ENCODE results near the gene FXYD7. TPM values are rescaled to one million over a fixed set of nuclear protein-coding genes. Genes with fewer than 3 reads are reported as not detected.

Gene FXYD7
- polyA plus RNA-seq, 6 donors from 2014 or later = 2.0 to 4.5 (median 3.4) TPM

GRCh38 chr19:35105047-35105410 is 38.0 kb upstream of the FXYD7 start:
- H3K4me3 Mint-ChIP-seq = no peak overlapping the region
- H3K27me3 Mint-ChIP-seq = peaks cover 0 to 14% (median 0%) of the 10 kb centered on the region in 3 donors
- H3K9me3 Mint-ChIP-seq = peaks cover 0 to 4% (median 0%) of the 10 kb centered on the region in 7 donors
- no peak overlapping the region for H3K27ac Mint-ChIP-seq
- H3K36me3 Mint-ChIP-seq = no peaks in the 10 kb centered on the region
- ATAC-seq (ENCODE audit: low read depth in 2 of 2) = no peak
- DNase-seq = no peak
- H3K4me1 Mint-ChIP-seq = peaks cover 2 to 5% (median 3%) of the 10 kb centered on the region in 3 donors

GRCh38 chr19:35105411-35106290 is 37.4 kb upstream of the FXYD7 start:
- Mint-ChIP-seq H3K9me3 (peaks cover 0 to 4% (median 0%) of the 10 kb centered on the region in 7 donors), H3K27me3 (peaks cover 0 to 16% (median 0%) of the 10 kb centered on the region in 3 donors), H3K4me3 (no peak overlapping the region), H3K27ac (no peak overlapping the region), H3K4me1 (peaks cover 2 to 5% (median 3%) of the 10 kb centered on the region in 3 donors), H3K36me3 (no peaks in the 10 kb centered on the region)
- ATAC-seq (ENCODE audit: low read depth in 2 of 2) = no peak
- DNase-seq = no peak

- H3K36me3 Mint-ChIP-seq = no peaks in the 10 kb centered on the region
- H3K4me1 Mint-ChIP-seq = peaks cover 2 to 5% (median 3%) of the 10 kb centered on the region in 3 donors
- ATAC-seq (ENCODE audit: low read depth in 2 of 2) = no peak
- peaks cover 0 to 19% (median 0%) of the 10 kb centered on the region in 3 donors for H3K27me3 Mint-ChIP-seq
- H3K9me3 Mint-ChIP-seq = peaks cover 0 to 4% (median 0%) of the 10 kb centered on the region in 7 donors
- no peak overlapping the region for H3K27ac Mint-ChIP-seq
- DNase-seq = no peak
- H3K4me3 Mint-ChIP-seq = no peak overlapping the region
These were observed 36.8 kb upstream of the FXYD7 start for GRCh38 chr19:35106291-35106583.

GRCh38 chr19:35106898-35107541 is 36.0 kb upstream of the FXYD7 start:
- ATAC-seq (ENCODE audit: low read depth in 2 of 2) = no peak

GRCh38 chr19:35107545-35107944 is 35.5 kb upstream of the FXYD7 start:
- H3K4me3 Mint-ChIP-seq = no peak overlapping the region
- peaks cover 0 to 4% (median 0%) of the 10 kb centered on the region in 7 donors for H3K9me3 Mint-ChIP-seq
- H3K27ac Mint-ChIP-seq = no peak overlapping the region
- DNase-seq (no peak), ATAC-seq (ENCODE audit: low read depth in 2 of 2) (no peak)
- peaks cover 0 to 19% (median 0%) of the 10 kb centered on the region in 3 donors for H3K27me3 Mint-ChIP-seq
- peaks cover 2 to 5% (median 3%) of the 10 kb centered on the region in 3 donors for H3K4me1 Mint-ChIP-seq
- H3K36me3 Mint-ChIP-seq = no peaks in the 10 kb centered on the region

More at GRCh38 chr19:35106898-35107541, 36.0 kb upstream of the FXYD7 start:
- peaks cover 2 to 5% (median 3%) of the 10 kb centered on the region in 3 donors for H3K4me1 Mint-ChIP-seq
- DNase-seq = no peak
- peaks cover 0 to 19% (median 0%) of the 10 kb centered on the region in 3 donors for H3K27me3 Mint-ChIP-seq
- H3K27ac Mint-ChIP-seq = no peak overlapping the region
- peaks cover 0 to 4% (median 0%) of the 10 kb centered on the region in 7 donors for H3K9me3 Mint-ChIP-seq
- no peak overlapping the region for H3K4me3 Mint-ChIP-seq
- no peaks in the 10 kb centered on the region for H3K36me3 Mint-ChIP-seq

- H3K27ac Mint-ChIP-seq = no peak overlapping the region
- no peak for DNase-seq
- H3K36me3 Mint-ChIP-seq = no peaks in the 10 kb centered on the region
- peaks cover 0 to 4% (median 0%) of the 10 kb centered on the region in 7 donors for H3K9me3 Mint-ChIP-seq
- no peak for ATAC-seq (ENCODE audit: low read depth in 2 of 2)
- peaks cover 0 to 19% (median 0%) of the 10 kb centered on the region in 3 donors for H3K27me3 Mint-ChIP-seq
- peaks cover 2 to 5% (median 3%) of the 10 kb centered on the region in 3 donors for H3K4me1 Mint-ChIP-seq
- H3K4me3 Mint-ChIP-seq = no peak overlapping the region
These were observed 34.3 kb upstream of the FXYD7 start for GRCh38 chr19:35108730-35109129.

- peaks cover 0 to 21% (median 2%) of the 10 kb centered on the region in 3 donors for H3K27me3 Mint-ChIP-seq
- no peak for ATAC-seq (ENCODE audit: low read depth in 2 of 2)
- H3K4me3 Mint-ChIP-seq = no peak overlapping the region
- peak overlapping the region in 2 of 6 donors; percentile 30 to 44 for H3K27ac Mint-ChIP-seq
- peaks cover 0 to 4% (median 0%) of the 10 kb centered on the region in 7 donors for H3K9me3 Mint-ChIP-seq
- H3K4me1 Mint-ChIP-seq = peaks cover 5 to 8% (median 6%) of the 10 kb centered on the region in 3 donors
- no peak for DNase-seq
- no peaks in the 10 kb centered on the region for H3K36me3 Mint-ChIP-seq
These were observed 33.5 kb upstream of the FXYD7 start for GRCh38 chr19:35109395-35110112.

GRCh38 chr19:35110974-35111373 is 32.1 kb upstream of the FXYD7 start:
- peaks cover 0 to 4% (median 0%) of the 10 kb centered on the region in 7 donors for H3K9me3 Mint-ChIP-seq
- H3K36me3 Mint-ChIP-seq = no peaks in the 10 kb centered on the region
- no peak overlapping the region for H3K27ac Mint-ChIP-seq
- H3K4me1 Mint-ChIP-seq = peaks cover 8 to 12% (median 10%) of the 10 kb centered on the region in 3 donors
- H3K27me3 Mint-ChIP-seq = peaks cover 0 to 28% (median 5%) of the 10 kb centered on the region in 3 donors
- H3K4me3 Mint-ChIP-seq = no peak overlapping the region
- DNase-seq = no peak
- no peak for ATAC-seq (ENCODE audit: low read depth in 2 of 2)

- peak overlapping the region in 1 of 8 donors; percentile 25 for H3K4me3 Mint-ChIP-seq
- peaks cover 0 to 33% (median 5%) of the 10 kb centered on the region in 3 donors for H3K27me3 Mint-ChIP-seq
- ATAC-seq (ENCODE audit: low read depth in 2 of 2) (no peak), DNase-seq (no peak)
- peaks cover 6 to 8% (median 8%) of the 10 kb centered on the region in 3 donors for H3K4me1 Mint-ChIP-seq
- no peaks in the 10 kb centered on the region for H3K9me3 Mint-ChIP-seq
- no peak overlapping the region for H3K27ac Mint-ChIP-seq
- H3K36me3 Mint-ChIP-seq = no peaks in the 10 kb centered on the region
These were observed 29.9 kb upstream of the FXYD7 start for GRCh38 chr19:35112995-35113688.

- ATAC-seq (ENCODE audit: low read depth in 2 of 2) (peak; percentile 88), DNase-seq (peak; percentile 64)
- no peaks in the 10 kb centered on the region for H3K9me3 Mint-ChIP-seq
- H3K36me3 Mint-ChIP-seq = no peaks in the 10 kb centered on the region
- H3K4me1 Mint-ChIP-seq = peaks cover 6 to 11% (median 8%) of the 10 kb centered on the region in 3 donors
- peaks cover 0 to 24% (median 5%) of the 10 kb centered on the region in 3 donors for H3K27me3 Mint-ChIP-seq
- peak overlapping the region in 2 of 6 donors; percentile 60 to 79 for H3K27ac Mint-ChIP-seq
- peak overlapping the region in 4 of 8 donors; percentile 22 to 50 (median 45) for H3K4me3 Mint-ChIP-seq
These were observed 28.5 kb upstream of the FXYD7 start for GRCh38 chr19:35114353-35115176.

- DNase-seq = no peak
- H3K27ac Mint-ChIP-seq = peak within 1 kb of the TSS in 2 of 6 donors; percentile 60 to 79
- peak within 1 kb of the TSS in 4 of 8 donors; percentile 22 to 50 (median 45) for H3K4me3 Mint-ChIP-seq
- ATAC-seq (ENCODE audit: low read depth in 2 of 2) = no peak
- no peaks in the 10 kb centered on the region for H3K36me3 Mint-ChIP-seq
- no peaks in the 10 kb centered on the region for H3K9me3 Mint-ChIP-seq
- H3K4me1 Mint-ChIP-seq = peaks cover 6 to 13% (median 8%) of the 10 kb centered on the region in 3 donors
- H3K27me3 Mint-ChIP-seq = peaks cover 0 to 18% (median 5%) of the 10 kb centered on the region in 3 donors
These were observed 27.7 kb upstream of the FXYD7 start, which contains the start of gene FXYD3 for GRCh38 chr19:35115177-35115951. Gene FXYD3 (plus strand): TSS chr19:35115823. CDS start chr19:35119377, 3,554 bp downstream.
